Keratinocyte (primary cell): ENCODE measurements around the gene CAPZB.

Experiments
- CTCF ChIP-seq, 3 experiments: IDR thresholded peaks in 1 of 3; conservative IDR thresholded peaks in 1 of 3; optimal IDR thresholded peaks in 1 of 3; 2 replicates in 2 of 3; 3 replicates in 1 of 3; pipeline versions ENCODE3 to v1.5.1; 2011; ENCODE audit warnings: low read length in 3 of 3, mild to moderate bottlenecking in 3 of 3, moderate library complexity in 2 of 3, control low read depth in 1 of 3, inconsistent platforms in 1 of 3; ENCODE audit not compliant: insufficient read depth in 2 of 3; ENCODE audit errors: extremely low read depth in 1 of 3
- EZH2 ChIP-seq: IDR thresholded peaks from one replicate; pipeline ENCODE4 v1.6.1; 2012; ENCODE audit warnings: inconsistent platforms, mild to moderate bottlenecking, low read length, moderate library complexity

- no peak for TF ChIP-seq CTCF (optimal IDR thresholded peaks at IDR 0.05 in 1 of 3, IDR thresholded peaks at IDR 0.05 in 1 of 3, conservative IDR thresholded peaks at IDR 0.05 in 1 of 3; ENCODE audit: extremely low read depth in 1 of 3, insufficient read depth in 2 of 3, low read length in 3 of 3)
- no peak for TF ChIP-seq EZH2
These were observed 51.7 kb downstream of the CAPZB start for GRCh38 chr1:19433719-19433998.
